Large intestine (tissue), 1 donor: ENCODE results near the gene SLC4A1. TPM values are rescaled to one million over a fixed set of nuclear protein-coding genes. Genes with fewer than 3 reads are reported as not detected.

Experiments used
- polyA plus RNA-seq: library from polyadenylated mRNA; unstranded; fragments of 120-200 nt; gene quantifications from one replicate; pipeline ENCODE4 v1.2.1, GENCODE V29; 2013

The SLC4A1 gene
- polyA plus RNA-seq, 1 donor = 8.7 TPM

Other genes starting within 250 kb of the SLC4A1 start
- gene LSM12, start 201.5 kb downstream of the SLC4A1 start, polyA plus RNA-seq = 31.5 TPM
- gene G6PC3, start 197.4 kb downstream of the SLC4A1 start, polyA plus RNA-seq = 57.5 TPM
- gene HDAC5, start 144.5 kb downstream of the SLC4A1 start, polyA plus RNA-seq = 35.9 TPM
- gene HROB, start 126.2 kb downstream of the SLC4A1 start, polyA plus RNA-seq = 3.1 TPM
- gene ASB16, start 97.4 kb downstream of the SLC4A1 start, polyA plus RNA-seq = 2.5 TPM
- gene TMUB2, start 81.2 kb downstream of the SLC4A1 start, polyA plus RNA-seq = 41.5 TPM
- gene ATXN7L3, start 68.3 kb downstream of the SLC4A1 start, polyA plus RNA-seq = 47.8 TPM
- gene UBTF, start 48.5 kb downstream of the SLC4A1 start, polyA plus RNA-seq = 67.4 TPM
- 17.2 TPM for gene RUNDC3A, start 40.5 kb upstream of the SLC4A1 start, polyA plus RNA-seq
- 111 TPM for gene SLC25A39, start 56.7 kb upstream of the SLC4A1 start, polyA plus RNA-seq
- 469 TPM for gene GRN, start 77.2 kb upstream of the SLC4A1 start, polyA plus RNA-seq
- 6.5 TPM for gene FAM171A2, start 95.7 kb upstream of the SLC4A1 start, polyA plus RNA-seq
- 1.1 TPM for gene ITGA2B, start 121.5 kb upstream of the SLC4A1 start, polyA plus RNA-seq
- 35.9 TPM for gene GPATCH8, start 235.3 kb upstream of the SLC4A1 start, polyA plus RNA-seq